HG02852 (cell line): Measurements from ENCODE around the gene UNC5CL.

ENCODE experiments used
- ATAC-seq: cut with Tn5 transposase; IDR thresholded peaks from one replicate; pipeline ENCODE4 v1.9.1; 2021; ENCODE audit warnings: mild to moderate bottlenecking, moderate library complexity; ENCODE audit not compliant: unreplicated experiment

The UNC5CL gene

DNA sequence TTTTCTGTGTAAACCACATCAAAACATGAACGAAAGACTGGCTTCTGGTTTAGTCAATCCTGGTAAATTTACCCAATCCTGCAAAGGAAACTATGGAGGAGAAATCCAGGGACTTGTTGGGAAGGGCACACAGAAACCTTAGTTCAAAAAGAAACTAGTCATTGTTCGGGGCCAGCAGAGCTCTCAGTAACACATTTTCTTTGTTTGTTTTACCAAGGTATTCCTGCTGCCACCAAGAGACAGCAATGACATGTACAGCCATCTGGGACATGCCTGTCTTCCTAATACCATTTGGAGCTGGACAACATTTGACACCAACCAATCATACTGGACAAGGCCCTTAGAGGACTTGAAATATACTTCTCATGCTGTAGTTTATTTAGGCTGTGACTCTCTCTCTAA lies 24.9 kb upstream of the UNC5CL start:
- ATAC-seq, result no peak

GRCh38 chr6:41062056-41062455 lies 23.0 kb upstream of the UNC5CL start:
- ATAC-seq, result no peak

- no peak for ATAC-seq
These were observed 22.2 kb upstream of the UNC5CL start for GRCh38 chr6:41061196-41061726.

DNA sequence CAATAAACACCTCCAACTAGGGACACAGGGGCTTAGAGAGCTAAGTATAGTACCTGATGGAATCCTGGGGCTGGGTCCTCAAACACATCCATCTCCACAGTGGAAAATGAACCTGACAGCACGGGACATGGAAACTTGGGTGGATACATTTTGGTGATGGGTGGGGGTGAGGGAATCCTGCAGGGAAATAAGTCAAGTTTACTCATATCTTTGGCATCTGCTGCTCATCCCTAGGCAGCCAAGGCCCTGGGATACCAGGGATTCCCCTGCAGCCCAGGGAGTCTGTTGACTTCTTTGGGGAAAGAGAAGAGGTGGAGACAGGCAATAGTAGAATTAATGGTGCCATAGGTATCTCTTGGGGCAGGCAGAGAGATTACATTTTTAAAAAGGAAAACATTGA lies 20.5 kb upstream of the UNC5CL start:
- ATAC-seq, result no peak

DNA sequence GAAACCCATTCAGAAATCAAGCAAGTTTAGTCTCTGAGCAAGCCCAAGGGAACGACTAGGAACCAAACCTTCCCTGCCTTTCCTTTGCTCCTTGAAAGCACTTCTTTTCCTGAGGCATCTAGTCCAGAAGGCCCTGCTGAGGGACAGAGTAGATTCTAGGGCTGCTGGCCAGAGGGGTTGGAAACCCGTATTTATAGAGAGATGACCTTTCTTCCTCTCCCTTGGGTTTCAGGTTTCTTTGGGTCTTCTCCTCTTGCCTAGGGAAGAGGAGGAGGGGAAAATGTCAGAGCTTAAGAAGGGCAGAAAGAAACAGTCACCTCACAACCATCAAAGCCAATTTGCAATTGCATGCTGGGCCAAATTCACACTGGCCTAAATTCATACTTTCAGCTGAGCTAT lies 19.8 kb upstream of the UNC5CL start:
- ATAC-seq, result no peak

- ATAC-seq, result no peak
These were observed 17.9 kb upstream of the UNC5CL start for GRCh38 chr6:41056768-41057490.

- ATAC-seq, result no peak
These were observed 16.1 kb upstream of the UNC5CL start for GRCh38 chr6:41055149-41055548.

GRCh38 chr6:41054511-41054910 lies 15.5 kb upstream of the UNC5CL start:
- no peak for ATAC-seq

DNA sequence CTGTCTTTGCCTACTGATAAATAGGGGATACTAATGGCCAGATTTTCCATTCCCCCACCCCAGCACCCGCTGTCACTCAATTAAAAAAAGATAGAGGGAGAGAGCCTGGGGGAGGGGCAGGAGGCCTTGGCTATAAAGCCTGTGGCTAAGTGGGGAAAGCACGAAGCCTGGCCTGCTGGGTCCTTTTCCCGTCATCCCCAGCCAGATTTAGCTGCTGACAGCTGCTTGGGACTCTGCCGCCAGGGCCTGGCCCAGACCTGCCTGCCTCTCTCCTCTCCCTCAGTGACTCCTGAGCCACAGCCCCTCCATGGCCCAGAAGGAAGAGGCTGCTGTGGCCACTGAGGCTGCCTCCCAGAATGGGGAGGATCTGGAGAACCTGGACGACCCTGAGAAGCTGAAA lies 14.0 kb upstream of the UNC5CL start, which contains the start of gene APOBEC2:
Gene APOBEC2 (plus strand): TSS at position 162 of the 400 bp plus-strand sequence. CDS start 146 bp downstream, at position 308.
- no peak for ATAC-seq

- ATAC-seq, result no peak
These were observed 12.9 kb upstream of the UNC5CL start for GRCh38 chr6:41051873-41052272.

GRCh38 chr6:41050536-41050935 lies 11.5 kb upstream of the UNC5CL start:
- no peak for ATAC-seq

DNA sequence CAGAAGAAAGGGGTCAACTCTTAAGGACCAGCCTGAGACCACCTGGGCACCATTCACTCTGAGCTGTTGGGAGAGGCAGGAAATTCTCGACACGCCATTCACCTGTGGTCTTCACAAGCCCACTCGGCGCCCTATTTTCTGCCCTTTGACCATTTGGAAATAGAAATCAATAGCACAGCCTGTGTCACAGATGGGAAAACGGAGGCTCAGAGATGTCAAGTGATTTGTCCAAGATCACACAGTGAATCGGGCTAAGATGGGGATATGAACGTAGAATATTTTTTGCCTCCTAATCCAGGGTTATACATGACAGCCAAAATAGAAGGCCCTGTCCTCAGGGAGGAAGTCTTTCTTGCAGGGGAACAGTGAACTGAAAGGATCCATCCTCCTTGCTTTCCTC lies 10.9 kb upstream of the UNC5CL start:
- no peak for ATAC-seq

GRCh38 chr6:41049521-41049920 lies 10.5 kb upstream of the UNC5CL start:
- no peak for ATAC-seq

DNA sequence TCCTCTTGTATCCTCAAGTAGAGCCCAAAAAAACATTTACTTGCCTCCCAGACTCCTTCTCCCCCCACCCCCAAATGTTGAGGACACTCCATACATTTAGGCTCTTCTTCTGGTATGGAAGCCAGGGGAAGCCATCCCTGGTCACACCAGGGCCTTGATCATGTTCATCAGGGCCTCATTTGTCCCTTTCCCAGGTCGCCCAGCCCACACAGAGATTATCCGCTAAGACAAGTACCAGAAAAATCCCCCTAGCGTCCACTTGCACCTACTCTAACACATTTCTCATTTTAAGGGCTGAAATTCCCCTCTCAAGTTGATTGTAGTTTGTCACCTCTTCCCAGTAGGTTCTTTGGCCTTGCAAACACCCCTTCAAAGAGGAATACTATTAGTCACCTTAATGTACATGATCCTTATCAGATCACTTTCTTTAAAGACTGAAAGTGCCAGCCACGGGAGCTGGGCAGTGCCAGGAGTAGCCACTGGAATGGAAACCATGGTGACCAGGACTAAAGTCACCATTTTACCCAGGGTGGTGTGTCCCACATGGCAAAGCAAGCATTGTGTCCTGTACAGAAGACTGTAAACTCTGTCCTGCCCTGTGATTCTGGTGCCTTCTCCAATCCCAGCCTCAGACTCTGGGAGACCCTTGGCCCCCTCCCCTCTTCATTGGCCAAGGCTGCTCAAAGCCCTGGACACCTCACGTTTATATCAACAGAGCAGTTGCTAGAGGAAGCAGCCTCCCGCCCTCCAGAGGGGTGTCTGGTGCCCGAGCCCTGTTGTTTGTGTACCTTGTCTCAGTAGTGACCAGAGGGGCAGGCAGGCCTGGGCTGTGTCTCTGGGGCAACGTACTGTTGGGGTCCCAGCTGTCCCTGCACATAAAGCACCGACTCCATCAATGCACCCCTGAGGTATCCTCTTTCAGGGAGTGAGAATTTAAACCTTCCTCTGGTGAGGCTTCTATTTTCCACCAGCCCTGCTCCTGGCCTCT lies 9.0 kb upstream of the UNC5CL start:
- ATAC-seq, result no peak

GRCh38 chr6:41047306-41047705 lies 8.3 kb upstream of the UNC5CL start:
- ATAC-seq, result no peak

- no peak for ATAC-seq
These were observed 7.1 kb upstream of the UNC5CL start for GRCh38 chr6:41046084-41046483.

DNA sequence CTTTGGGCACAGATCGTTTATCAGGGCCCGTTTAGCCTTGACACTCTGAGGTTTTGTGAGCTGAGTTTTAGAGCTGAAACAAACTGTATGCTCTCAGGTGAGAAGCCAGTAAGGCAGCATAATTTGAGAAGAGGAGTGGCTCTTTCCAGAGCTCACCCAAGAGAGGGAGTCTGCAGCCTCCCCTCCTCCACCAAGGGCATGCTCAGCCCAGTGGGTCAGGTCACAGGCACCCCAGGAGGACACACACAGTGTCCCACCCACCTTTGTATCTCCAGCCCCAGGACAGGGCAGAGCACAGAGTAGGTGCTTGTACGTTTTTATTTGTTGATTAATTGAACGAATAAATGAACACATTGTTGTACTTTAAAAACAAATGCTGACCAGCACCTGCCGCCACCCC lies 6.6 kb upstream of the UNC5CL start:
- ATAC-seq, result no peak

- ATAC-seq, result no peak
These were observed 4.1 kb upstream of the UNC5CL start for GRCh38 chr6:41043151-41043550.

DNA sequence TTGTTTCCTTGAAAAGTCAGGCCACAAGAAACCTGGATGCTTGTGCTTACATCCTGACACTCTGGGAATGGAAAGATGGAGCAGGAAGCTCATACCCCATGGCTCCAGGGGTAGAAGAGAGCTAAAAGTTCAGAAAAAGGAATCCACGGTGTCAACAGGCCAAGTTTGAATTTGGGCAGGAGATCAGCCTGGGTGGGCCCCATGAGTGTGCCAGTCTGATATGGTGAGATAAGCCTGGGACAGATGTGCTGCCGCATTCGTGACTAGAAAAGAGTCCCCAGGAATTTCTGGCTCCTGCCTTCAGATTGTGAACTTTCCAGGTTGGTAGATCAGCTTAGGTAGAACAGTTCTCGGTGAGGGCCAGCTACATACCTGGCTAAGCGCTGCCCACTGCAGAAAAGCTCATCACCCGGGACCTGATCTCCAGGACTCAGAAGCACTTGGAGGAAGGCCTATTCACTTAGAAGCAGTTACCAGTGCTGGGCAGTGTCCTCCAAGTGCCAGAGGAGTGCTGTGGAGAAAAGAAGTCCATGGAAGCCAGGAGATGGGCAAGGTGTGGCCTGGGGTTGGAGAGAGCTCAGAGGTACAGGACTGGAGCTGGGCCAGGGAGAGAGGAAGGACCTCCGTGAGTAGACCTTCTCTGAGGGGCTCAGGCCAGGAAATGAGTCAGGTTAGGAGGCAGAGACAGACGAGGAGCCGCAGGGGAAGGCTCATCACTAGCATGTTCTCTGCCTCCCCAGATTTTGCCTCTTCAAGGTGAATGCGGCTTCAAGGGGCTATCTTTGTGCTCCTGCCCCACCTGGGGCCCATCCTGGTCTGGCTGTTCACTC lies 3.4 kb upstream of the UNC5CL start, which contains the start of gene TSPO2:
Gene TSPO2 (plus strand): TSS at position 242 of the 830 bp plus-strand sequence. CDS start 519 bp downstream, at position 761.
- no peak for ATAC-seq

DNA sequence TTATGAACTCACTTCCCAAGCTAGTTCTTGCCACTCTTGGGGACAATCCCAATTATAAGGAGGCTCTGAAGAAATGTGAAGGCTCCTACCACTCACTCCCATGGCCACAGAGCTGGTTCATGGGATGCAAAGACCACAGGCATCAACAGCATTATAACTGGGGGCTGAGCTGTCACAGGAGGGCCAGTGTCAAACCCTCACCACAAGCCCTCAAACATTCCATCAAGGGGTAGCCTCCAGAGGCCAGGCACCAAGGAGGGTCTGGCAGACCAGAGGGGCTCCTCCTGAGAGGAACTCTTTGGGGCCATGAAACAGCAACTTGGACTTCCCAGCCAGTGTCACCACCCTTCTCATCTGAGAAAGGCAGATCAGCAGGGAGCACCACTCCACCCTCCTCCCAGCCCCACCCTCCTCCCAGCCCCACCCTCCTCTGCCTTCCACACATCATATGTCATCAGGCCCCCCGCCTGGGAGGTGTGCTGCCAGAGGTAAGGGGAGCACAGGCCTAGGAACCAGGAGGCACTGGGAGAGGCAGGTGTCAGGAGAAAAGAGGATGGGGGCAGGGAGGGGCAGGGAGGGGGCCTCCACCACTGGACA lies 2.0 kb upstream of the UNC5CL start:
- no peak for ATAC-seq
